Trophoblast cell (in vitro differentiated cells and primary cell): Measurements from ENCODE around the gene USH2A.

Experiments
- DNase-seq, 2 donors: peaks; one replicate each; pipeline ENCODE4 v3.0.0-alpha.2; 2016
- H2AFZ ChIP-seq: 2 replicates; pipeline ENCODE4 v1.6.1; 2013; ENCODE audit warnings: low read length, moderate library complexity, mild to moderate bottlenecking; ENCODE audit not compliant: insufficient read depth, poor library complexity
- H2AK5ac ChIP-seq: 2 replicates; pipeline ENCODE4 v1.6.1; 2013; ENCODE audit warnings: mild to moderate bottlenecking, low read length
- H2BK120ac ChIP-seq: 2 replicates; pipeline ENCODE4 v1.6.1; 2013; ENCODE audit warnings: low read length, mild to moderate bottlenecking, moderate library complexity; ENCODE audit not compliant: insufficient read depth, poor library complexity
- H2BK12ac ChIP-seq: 2 replicates; pipeline ENCODE4 v1.6.1; 2013; ENCODE audit warnings: mild to moderate bottlenecking, low read length, moderate library complexity
- H2BK5ac ChIP-seq: 2 replicates; pipeline ENCODE4 v1.6.1; 2013; ENCODE audit warnings: low read length, low read depth, moderate library complexity, mild to moderate bottlenecking; ENCODE audit not compliant: poor library complexity
- H3K14ac ChIP-seq: 2 replicates; pipeline ENCODE4 v1.6.1; 2013; ENCODE audit warnings: mild to moderate bottlenecking, low read length
- H3K18ac ChIP-seq: 2 replicates; pipeline ENCODE4 v1.6.1; 2013; ENCODE audit warnings: mild to moderate bottlenecking, low read length
- H3K23ac ChIP-seq: 2 replicates; pipeline ENCODE4 v1.6.1; 2013; ENCODE audit warnings: low read length
- H3K27ac ChIP-seq: 2 replicates; pipeline ENCODE4 v1.5.1; 2013; ENCODE audit warnings: low read depth, mild to moderate bottlenecking, inconsistent platforms, low read length, moderate library complexity
- H3K27me3 ChIP-seq: 2 replicates; pipeline ENCODE4 v1.6.1; 2013; ENCODE audit warnings: inconsistent platforms, mild to moderate bottlenecking, low read length, moderate library complexity; ENCODE audit not compliant: insufficient read depth
- H3K36me3 ChIP-seq, 2 experiments: 1 replicate in 1 of 2; 2 replicates in 1 of 2; pipeline ENCODE4 v1.6.1; 2013; ENCODE audit warnings: low read length in 2 of 2, mild to moderate bottlenecking in 2 of 2, moderate library complexity in 1 of 2; ENCODE audit not compliant: insufficient read depth in 2 of 2, control insufficient read depth in 1 of 2
- H3K4ac ChIP-seq: 2 replicates; pipeline ENCODE4 v1.6.1; 2013; ENCODE audit warnings: low read depth, mild to moderate bottlenecking, low read length, moderate library complexity
- H3K4me1 ChIP-seq, 2 experiments: 1 replicate in 1 of 2; 2 replicates in 1 of 2; pipeline ENCODE4 v1.6.1; 2013; ENCODE audit warnings: low read length in 2 of 2, mild to moderate bottlenecking in 2 of 2, moderate library complexity in 1 of 2; ENCODE audit not compliant: insufficient read depth in 2 of 2, control insufficient read depth in 1 of 2
- H3K4me2 ChIP-seq: 2 replicates; pipeline ENCODE4 v1.6.1; 2013; ENCODE audit warnings: inconsistent platforms, mild to moderate bottlenecking, low read length, moderate library complexity
- H3K4me3 ChIP-seq: 2 replicates; pipeline ENCODE4 v1.5.1; 2013; ENCODE audit warnings: mild to moderate bottlenecking, low read depth, low read length, inconsistent platforms
- H3K79me1 ChIP-seq: one replicate; pipeline ENCODE4 v1.6.1; 2013; ENCODE audit warnings: low read length
- H3K79me2 ChIP-seq: 2 replicates; pipeline ENCODE4 v1.6.1; 2013; ENCODE audit warnings: low read length, mild to moderate bottlenecking; ENCODE audit not compliant: control insufficient read depth, insufficient read depth, poor library complexity
- H3K9ac ChIP-seq: 2 replicates; pipeline ENCODE4 v1.6.1; 2013; ENCODE audit warnings: mild to moderate bottlenecking, low read length
- H3K9me3 ChIP-seq: 2 replicates; pipeline ENCODE4 v1.6.1; 2013; ENCODE audit warnings: low read depth, mild to moderate bottlenecking, control low read depth, inconsistent platforms, low read length; ENCODE audit not compliant: insufficient read depth
- H4K12ac ChIP-seq: 2 replicates; pipeline ENCODE4 v1.6.1; 2013; ENCODE audit warnings: low read depth, mild to moderate bottlenecking, low read length, moderate library complexity
- H4K8ac ChIP-seq: 2 replicates; pipeline ENCODE4 v1.6.1; 2013; ENCODE audit warnings: low read depth, mild to moderate bottlenecking, low read length, moderate library complexity
- H4K91ac ChIP-seq: one replicate; pipeline ENCODE4 v1.6.1; 2013; ENCODE audit warnings: low read depth, mild to moderate bottlenecking, low read length, moderate library complexity
- WGBS: extraction: QIAGEN DNeasy Blood & Tissue Kit; methylation state at CpG from one replicate; pipeline ENCODE4 v1.1.7; 2013; ENCODE audit warnings: missing lambda C conversion rate; ENCODE audit not compliant: insufficient read length, insufficient coverage; ENCODE audit errors: extremely low coverage; 5-methylcytosine and 5-hydroxymethylcytosine counted together

The USH2A gene

DNA sequence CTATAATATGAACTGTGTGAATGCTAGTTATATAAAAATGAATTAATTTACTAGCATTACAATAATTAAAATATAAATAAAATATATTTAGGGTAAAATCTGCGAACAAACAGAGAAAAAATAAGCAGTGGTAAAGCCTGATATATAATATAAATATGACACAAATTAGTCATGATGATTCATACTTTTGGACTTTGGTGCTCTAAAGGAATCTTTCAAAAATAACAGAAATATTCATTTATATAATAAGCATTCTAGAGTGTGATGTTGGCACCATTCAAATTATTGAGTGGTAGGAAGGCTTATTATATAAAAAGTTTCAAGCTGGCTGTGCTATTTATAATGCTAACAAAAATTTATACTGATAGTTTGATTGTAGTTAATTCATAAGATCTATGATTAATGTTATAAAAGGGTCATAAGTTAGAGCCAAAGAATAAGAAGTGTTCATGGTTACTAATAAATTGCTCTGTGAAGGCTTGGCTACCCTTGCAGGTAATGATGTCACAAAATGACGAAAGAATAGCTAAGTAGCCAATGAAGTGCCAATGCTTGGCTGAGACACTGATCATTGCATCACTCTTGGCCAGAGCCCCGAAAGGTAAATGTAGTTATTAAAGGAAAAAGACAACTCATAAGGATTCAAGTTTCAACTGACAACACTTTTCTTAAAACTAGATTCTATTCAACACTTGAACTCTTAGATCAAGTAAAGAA, 108.7 kb downstream of the USH2A start:
- H3K4ac ChIP-seq: no peak overlapping the region
- no peak overlapping the region for H3K23ac ChIP-seq
- H3K79me1 ChIP-seq: no peaks in the 10 kb centered on the region
- no peak overlapping the region for H2BK5ac ChIP-seq
- H3K4me1 ChIP-seq: no peaks in the 10 kb centered on the region
- no peaks in the 10 kb centered on the region for H3K79me2 ChIP-seq
- H3K14ac ChIP-seq: no peak overlapping the region
- no peak overlapping the region for H2BK120ac ChIP-seq
- H3K18ac ChIP-seq: no peak overlapping the region
- H3K36me3 ChIP-seq: no peaks in the 10 kb centered on the region
- no peak overlapping the region for H3K4me3 ChIP-seq
- H4K8ac ChIP-seq: no peak overlapping the region
- H3K9me3 ChIP-seq: no peaks in the 10 kb centered on the region
- DNase-seq: no peak
- no peak overlapping the region for H2AFZ ChIP-seq
- H3K27me3 ChIP-seq: no peaks in the 10 kb centered on the region
- H2BK12ac ChIP-seq: no peak overlapping the region
- no peak overlapping the region for H2AK5ac ChIP-seq
- no peak overlapping the region for H3K4me2 ChIP-seq
- H3K9ac ChIP-seq: no peak overlapping the region
- no peak overlapping the region for H4K91ac ChIP-seq
- H4K12ac ChIP-seq: no peak overlapping the region
- no peak overlapping the region for H3K27ac ChIP-seq
- WGBS: no CpG with 5 or more reads among the region's 3 CpGs

DNA sequence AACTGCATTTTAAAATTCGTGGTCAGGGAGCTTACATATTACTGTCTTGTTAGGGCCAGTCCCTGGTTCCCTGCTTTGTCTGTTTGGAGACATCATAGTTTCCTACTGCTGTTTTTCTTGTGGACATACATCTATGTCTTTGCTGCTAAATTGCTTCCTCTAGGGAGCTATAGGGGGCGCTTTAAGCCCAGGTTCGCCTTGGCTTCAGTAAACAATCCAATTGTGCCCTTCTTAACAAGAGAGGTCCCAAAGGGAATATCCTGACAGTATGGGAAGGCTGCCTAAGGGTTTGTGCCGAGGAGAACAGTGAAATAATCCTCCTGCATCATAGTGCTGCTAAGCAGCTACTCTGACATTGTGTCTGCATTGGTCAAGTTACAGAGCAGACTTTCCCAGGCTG, 112.5 kb downstream of the USH2A start:
- Histone ChIP-seq H3K9me3 (no peaks in the 10 kb centered on the region), H2BK12ac (no peak overlapping the region), H3K36me3 (no peaks in the 10 kb centered on the region), H4K91ac (no peak overlapping the region), H2AK5ac (no peak overlapping the region), H3K27me3 (no peaks in the 10 kb centered on the region), H3K79me2 (no peaks in the 10 kb centered on the region), H3K18ac (no peak overlapping the region), H3K4me2 (no peak overlapping the region), H3K79me1 (no peaks in the 10 kb centered on the region), H3K4me3 (no peak overlapping the region), H4K8ac (no peak overlapping the region), H3K14ac (no peak overlapping the region), H2BK120ac (no peak overlapping the region), H3K27ac (no peak overlapping the region), H3K23ac (no peak overlapping the region), H2BK5ac (no peak overlapping the region), H3K4ac (no peak overlapping the region), H3K4me1 (no peaks in the 10 kb centered on the region), H3K9ac (no peak overlapping the region), H4K12ac (no peak overlapping the region), H2AFZ (no peak overlapping the region)
- WGBS: no CpG with 5 or more reads among the region's 4 CpGs
- DNase-seq: peak; percentile 23 to 69

DNA sequence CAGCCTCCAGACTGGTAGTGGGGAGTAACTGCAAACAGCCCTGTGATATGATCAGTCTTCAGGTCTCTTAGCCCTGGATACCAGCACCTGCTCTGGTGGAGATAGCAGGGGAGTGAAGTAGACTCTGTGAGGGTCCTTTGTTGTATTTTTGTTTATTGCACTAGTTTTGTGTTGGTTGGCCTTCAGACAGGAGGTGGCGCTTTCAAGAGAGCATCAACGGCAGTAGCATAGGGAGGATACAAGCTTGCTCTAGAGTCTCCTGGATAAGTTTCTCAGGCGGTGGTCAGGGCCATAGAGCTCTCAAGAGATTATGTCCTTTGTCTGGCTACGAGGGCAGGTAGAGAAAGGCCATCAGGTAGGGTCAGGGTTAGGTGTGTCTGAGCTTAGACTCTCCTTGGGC, 116.4 kb downstream of the USH2A start:
- no peak overlapping the region for H3K4me3 ChIP-seq
- H4K91ac ChIP-seq: no peak overlapping the region
- no peak overlapping the region for H4K8ac ChIP-seq
- no peak overlapping the region for H4K12ac ChIP-seq
- H3K36me3 ChIP-seq: no peaks in the 10 kb centered on the region
- no peaks in the 10 kb centered on the region for H3K9me3 ChIP-seq
- no peak overlapping the region for H3K27ac ChIP-seq
- no peak overlapping the region for H2AK5ac ChIP-seq
- H3K14ac ChIP-seq: no peak overlapping the region
- no peak overlapping the region for H2BK12ac ChIP-seq
- H3K4me1 ChIP-seq: no peaks in the 10 kb centered on the region
- DNase-seq: no peak
- H3K27me3 ChIP-seq: no peaks in the 10 kb centered on the region
- no peak overlapping the region for H2AFZ ChIP-seq
- no peaks in the 10 kb centered on the region for H3K79me2 ChIP-seq
- no peak overlapping the region for H3K18ac ChIP-seq
- H3K4me2 ChIP-seq: no peak overlapping the region
- no peak overlapping the region for H3K9ac ChIP-seq
- no peak overlapping the region for H3K4ac ChIP-seq
- H3K23ac ChIP-seq: no peak overlapping the region
- no peak overlapping the region for H2BK5ac ChIP-seq
- WGBS: no CpG with 5 or more reads among the region's 4 CpGs
- H3K79me1 ChIP-seq: no peaks in the 10 kb centered on the region
- H2BK120ac ChIP-seq: no peak overlapping the region

DNA sequence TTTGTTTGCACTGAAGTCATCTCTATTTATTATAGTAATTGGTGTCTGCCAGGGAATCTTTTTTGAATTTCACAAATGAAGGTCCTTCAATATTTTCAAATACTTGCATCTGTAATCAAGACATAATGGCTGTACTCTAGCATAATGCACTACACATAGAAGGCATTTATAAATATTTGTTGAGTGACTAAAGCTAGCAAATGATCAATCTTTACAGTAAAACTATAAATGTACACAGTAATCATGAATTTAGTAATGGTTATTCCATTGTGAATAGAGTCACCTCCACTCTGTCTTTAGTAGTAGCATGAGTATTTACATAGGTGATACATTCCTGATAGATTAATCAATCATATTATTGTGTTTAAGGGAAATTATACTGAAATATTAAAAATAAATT, 119.6 kb downstream of the USH2A start:
- no peak overlapping the region for H3K4me2 ChIP-seq
- H3K23ac ChIP-seq: no peak overlapping the region
- H3K18ac ChIP-seq: no peak overlapping the region
- H3K9ac ChIP-seq: no peak overlapping the region
- DNase-seq: no peak
- no peaks in the 10 kb centered on the region for H3K27me3 ChIP-seq
- no peak overlapping the region for H2BK120ac ChIP-seq
- H3K4me3 ChIP-seq: no peak overlapping the region
- H2AFZ ChIP-seq: no peak overlapping the region
- no peak overlapping the region for H4K8ac ChIP-seq
- H3K14ac ChIP-seq: no peak overlapping the region
- H3K4me1 ChIP-seq: no peaks in the 10 kb centered on the region
- H3K9me3 ChIP-seq: no peaks in the 10 kb centered on the region
- H4K91ac ChIP-seq: no peak overlapping the region
- H2AK5ac ChIP-seq: no peak overlapping the region
- no peaks in the 10 kb centered on the region for H3K36me3 ChIP-seq
- H2BK12ac ChIP-seq: no peak overlapping the region
- no peak overlapping the region for H3K4ac ChIP-seq
- no peaks in the 10 kb centered on the region for H3K79me2 ChIP-seq
- H3K27ac ChIP-seq: no peak overlapping the region
- no peak overlapping the region for H2BK5ac ChIP-seq
- H4K12ac ChIP-seq: no peak overlapping the region
- no peaks in the 10 kb centered on the region for H3K79me1 ChIP-seq
